GM21786 (cell line): ENCODE measurements around the gene ZNF507.

Source experiments
- ATAC-seq: cut with Tn5 transposase; IDR thresholded peaks from one replicate; pipeline ENCODE4 v1.9.1; 2021; ENCODE audit not compliant: unreplicated experiment

Gene ZNF507

DNA sequence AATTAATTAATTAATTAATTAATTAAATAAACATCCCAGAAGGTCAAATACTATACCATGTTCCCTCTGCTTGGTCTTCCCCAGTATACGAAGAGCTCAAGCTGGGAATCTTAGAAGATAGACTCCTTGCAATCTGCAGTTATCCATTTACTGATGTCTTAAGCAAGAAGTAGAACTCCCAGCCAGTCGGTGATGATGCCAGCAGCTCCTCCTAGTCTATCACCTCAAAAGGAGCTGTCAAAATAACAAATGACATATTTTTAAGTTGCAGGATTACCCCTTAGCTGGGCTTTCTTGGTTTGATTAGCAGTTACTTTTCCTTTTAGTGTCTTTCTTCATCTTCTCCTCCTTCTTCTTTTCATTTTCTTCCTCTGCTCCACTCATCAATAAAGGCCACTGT is 6.0 kb upstream of the ZNF507 start:
- no peak for ATAC-seq

DNA sequence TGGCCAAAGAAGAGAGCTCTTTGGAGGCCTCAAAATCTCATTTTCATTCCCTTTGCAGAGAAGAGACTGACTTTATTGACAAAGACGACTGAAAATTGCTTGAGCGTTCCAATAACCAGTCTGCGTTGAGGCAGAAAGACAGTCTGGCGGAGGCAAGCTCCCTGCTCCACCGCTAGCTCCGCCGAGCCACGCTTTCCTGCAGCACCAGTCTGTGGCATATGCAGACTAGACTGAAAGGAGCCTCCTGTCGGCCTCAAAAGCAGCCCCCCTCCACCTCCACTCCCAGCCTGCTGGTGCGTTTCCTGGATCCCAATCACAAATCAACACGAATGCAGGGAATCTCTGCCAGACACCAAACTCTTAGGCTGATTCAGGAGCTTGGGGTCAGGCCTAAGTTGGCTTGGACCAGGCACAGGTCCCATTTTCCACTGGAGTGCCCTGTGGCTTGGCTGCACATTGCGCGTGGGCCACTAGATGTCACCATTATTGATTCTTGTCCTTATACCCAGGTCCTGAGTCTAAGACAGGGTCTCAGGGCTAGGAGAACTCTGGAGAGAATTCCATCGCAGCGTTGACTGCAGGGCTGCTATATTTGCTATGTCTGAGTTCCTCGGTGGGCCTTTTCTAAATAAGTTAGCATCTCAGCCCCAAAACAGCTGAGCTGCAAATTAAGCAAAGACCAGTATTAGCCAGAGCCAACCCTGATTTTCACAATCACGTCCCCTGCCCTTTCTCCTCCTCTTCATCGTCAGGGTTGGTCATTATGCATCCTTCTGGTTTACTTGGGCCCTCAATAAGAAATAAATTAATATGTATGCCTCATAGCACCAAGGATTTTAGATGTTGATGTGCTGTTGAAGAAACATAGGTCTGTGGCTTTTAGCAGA is 5.2 kb upstream of the ZNF507 start:
- ATAC-seq: no peak

DNA sequence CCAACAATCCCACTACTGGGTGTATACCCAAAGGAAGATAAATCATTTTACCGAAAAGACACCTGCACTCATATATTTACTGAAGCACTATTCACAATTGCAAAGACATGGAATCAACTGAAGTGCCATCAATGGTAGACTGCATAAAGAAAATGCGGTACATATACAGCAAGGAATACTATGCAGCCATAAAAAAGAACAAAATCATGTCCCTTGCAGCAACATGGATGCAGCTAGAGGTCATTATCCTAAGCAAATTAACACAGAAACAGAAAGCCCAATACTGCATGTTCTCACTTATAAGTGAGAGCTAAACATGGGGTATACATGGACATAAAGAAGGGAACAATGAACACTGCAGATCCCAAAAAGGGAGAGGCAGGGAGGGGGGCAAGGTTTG is 2.7 kb upstream of the ZNF507 start:
- no peak for ATAC-seq

DNA sequence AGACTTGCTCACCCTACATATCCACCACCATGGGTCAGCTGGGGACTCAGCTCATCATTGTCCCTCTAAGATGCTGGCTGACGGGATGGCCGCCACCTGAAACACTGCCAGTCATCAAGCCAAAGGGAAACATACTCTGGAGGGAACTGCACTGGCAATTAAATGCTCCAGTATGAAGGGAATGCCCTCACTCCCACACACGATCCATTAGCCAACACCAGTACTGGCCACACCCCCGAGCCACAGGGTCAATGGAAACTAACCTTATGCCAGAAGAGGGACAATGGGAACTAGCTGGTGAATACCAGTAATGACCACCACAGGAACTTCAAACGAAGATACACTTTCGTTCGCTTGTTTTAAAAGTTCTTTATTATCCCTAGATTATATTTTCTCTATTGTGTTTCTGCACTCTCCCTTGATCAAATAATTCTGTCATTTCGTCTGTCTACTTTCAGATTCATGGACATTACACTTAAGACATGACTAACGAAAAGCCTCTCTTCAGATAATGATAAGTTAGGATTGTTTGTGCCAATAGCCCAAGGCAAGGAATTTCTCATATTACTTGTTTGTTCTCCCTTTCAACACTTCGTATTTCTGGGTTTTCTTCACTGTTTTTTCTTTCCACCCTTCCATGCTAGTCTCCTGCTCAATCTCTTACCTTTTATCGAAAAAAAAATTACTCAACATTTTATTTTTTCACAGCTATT is 1.7 kb upstream of the ZNF507 start:
- ATAC-seq: no peak

DNA sequence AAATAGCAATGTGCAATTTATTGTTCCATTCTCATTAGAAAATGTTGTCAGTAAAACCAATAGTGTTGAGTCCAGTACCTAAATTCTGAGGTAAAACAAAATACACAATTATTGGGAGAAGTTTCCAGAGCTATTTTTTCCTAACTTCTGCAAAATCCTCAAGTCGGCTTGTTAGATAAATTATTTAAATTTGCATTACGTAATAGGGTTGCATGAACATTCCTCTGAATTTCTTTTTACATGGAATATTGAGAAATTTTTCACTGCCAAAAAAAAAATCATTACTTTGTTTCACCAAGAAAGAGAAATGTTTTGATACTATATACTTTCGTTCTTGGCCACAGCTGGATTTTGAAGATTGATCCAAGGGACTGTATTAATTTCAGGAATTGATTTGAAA is 1.5 kb downstream of the ZNF507 start:
- no peak for ATAC-seq

DNA sequence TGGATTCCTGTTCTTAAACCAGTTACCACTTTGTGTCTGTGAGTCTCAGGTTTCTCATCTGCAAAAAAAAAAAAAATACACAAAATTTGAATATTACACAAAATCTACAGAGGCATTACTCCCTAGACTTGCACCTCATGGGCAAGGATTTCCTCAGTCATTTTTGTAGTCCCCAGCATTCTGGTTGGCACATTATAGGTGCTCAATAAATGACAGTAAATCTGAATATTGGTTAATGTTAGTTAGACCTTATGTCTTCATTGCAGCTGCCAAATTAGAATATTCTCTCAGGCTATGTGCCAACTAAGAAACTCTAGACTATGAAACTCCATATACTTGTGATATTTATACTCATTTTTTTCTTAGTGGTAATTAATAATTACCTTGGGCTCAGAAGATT is 2.2 kb downstream of the ZNF507 start:
- ATAC-seq: no peak

DNA sequence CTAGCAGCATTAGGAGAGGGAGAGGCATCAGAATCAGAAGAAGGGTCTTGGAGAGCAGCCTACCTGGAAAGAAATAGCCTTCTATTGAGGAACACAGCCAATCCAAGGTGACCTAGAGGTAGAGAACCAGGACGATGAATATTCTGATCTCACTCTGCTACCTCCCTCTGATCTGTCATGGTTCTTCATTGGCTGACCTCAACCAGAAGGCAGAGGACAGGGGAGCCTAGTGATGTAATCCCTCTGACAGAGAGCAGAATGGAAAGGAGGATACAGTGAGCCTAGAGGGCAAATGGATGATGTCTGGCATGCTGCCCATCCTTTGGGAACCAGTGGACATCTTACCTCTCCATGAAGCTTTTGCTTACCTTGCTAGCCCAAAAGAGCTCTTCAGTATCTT is 3.6 kb downstream of the ZNF507 start:
- ATAC-seq: no peak

- no peak for ATAC-seq
These were observed 4.5 kb downstream of the ZNF507 start for GRCh38 chr19:32349724-32350470.

DNA sequence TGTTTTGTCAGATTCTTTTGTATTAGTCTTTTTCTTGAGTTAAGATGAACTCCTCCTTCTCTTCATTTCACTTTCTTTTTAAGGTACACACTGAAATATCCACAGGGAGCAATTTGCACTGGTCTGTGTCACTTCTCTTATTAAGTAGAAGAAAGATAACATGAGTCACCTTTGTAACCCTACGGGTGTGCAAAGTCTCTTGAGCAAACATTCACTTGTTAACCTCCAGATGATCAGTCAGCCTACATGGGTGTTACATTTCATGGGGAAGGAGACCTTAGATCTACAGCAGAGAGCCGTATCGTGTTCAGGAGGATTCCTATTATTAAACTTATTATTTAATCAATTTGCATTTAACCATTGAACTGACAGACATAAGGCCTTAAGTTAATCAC is 5.1 kb downstream of the ZNF507 start:
- no peak for ATAC-seq

- no peak for ATAC-seq
These were observed 5.6 kb downstream of the ZNF507 start for GRCh38 chr19:32350987-32351348.

GRCh38 chr19:32352241-32352630 is 6.8 kb downstream of the ZNF507 start:
- no peak for ATAC-seq

DNA sequence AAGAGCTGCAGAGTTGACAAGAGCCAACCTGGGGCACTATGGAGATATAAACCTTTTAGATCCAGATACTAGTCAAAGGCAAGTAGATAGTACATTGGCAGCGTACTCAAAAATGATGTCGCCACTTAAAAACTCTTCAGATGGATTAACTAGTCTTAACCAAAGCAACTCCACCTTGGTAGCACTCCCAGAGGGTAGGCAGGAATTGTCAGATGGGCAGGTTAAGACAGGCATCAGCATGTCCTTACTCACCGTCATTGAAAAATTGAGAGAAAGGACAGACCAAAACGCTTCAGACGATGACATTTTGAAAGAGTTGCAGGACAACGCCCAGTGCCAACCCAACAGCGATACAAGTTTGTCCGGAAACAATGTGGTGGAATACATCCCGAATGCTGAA is 8.9 kb downstream of the ZNF507 start:
- no peak for ATAC-seq

GRCh38 chr19:32355309-32355708 is 9.9 kb downstream of the ZNF507 start:
- ATAC-seq: no peak

DNA sequence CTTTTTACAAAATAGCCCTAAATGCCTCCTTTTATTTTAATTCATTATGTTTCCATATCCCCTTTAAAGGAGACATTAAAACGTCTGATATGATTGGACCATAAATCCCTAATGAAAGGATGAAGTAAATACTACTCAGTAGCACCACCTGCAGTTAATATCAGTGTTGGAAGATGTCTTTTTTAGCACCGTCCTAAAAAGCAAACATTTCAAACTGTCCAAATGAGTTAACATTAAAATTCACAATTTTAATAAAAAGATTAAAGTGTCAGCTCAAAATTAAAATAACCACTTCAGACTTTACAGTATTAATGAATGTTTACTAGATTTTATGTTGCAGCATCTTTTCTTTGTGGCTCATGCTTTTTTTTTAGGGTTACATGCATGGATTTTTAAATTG is 12.3 kb downstream of the ZNF507 start:
- ATAC-seq: no peak

GRCh38 chr19:32358321-32358720 is 12.9 kb downstream of the ZNF507 start:
- ATAC-seq: no peak

- no peak for ATAC-seq
These were observed 14.2 kb downstream of the ZNF507 start for GRCh38 chr19:32359581-32359980.

DNA sequence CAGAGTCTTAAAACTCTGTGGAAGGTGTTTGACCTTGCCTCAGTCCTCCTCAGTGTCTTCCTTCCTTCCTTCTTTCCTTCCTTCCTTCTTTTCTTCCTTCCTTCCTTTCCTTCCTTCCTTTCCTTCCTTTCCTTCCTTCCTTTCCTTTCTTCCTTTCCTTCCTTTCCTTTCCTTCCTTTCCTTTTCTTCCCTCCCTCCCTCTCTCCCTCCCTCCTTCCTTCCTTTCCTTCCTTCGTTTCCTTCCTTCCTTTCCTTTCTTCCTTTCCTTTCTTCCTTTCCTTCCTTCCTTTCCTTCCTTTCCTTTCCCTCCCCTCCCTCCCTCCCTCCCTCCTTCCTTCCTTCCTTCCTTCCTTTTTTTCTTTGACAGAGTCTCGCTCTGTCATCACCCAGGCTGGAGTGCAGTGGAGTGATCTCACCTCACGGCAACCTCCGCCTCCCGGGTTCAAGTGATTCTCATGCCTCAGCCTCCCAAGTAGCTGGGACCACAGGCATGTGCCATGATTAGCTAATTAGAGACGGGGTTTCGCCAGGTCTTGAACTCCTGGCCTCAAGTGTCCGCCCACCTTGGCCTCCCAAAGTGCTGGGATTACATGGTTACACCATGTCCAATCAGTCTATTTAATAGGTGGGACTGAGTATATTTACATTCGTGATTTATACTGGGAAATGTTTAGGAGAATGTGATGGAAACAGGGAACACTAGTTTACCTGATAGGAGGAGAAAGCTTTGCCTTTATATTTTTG is 16.3 kb downstream of the ZNF507 start:
- no peak for ATAC-seq

GRCh38 chr19:32362318-32362691 is 16.9 kb downstream of the ZNF507 start:
- no peak for ATAC-seq

- ATAC-seq: no peak
These were observed 17.8 kb downstream of the ZNF507 start for GRCh38 chr19:32363175-32363574.

DNA sequence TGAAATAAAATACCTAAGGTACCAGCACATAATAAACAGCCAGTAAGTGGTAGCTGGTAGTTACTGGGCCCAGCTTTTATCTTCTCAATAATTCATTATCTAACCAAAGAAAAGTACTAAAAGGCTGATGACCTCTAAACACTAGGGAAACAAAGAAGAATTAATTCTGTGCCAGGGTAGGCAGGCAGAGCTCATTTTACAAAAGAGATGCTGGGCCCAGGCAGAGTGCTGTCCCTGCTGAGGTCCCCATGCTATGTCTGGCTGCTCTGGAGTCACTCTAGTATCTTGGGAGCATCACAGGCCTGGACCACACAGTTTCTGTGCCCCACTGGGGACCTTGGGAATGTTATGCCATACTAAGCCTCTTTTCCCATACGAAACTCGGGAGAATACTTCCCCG is 18.2 kb downstream of the ZNF507 start:
- no peak for ATAC-seq

DNA sequence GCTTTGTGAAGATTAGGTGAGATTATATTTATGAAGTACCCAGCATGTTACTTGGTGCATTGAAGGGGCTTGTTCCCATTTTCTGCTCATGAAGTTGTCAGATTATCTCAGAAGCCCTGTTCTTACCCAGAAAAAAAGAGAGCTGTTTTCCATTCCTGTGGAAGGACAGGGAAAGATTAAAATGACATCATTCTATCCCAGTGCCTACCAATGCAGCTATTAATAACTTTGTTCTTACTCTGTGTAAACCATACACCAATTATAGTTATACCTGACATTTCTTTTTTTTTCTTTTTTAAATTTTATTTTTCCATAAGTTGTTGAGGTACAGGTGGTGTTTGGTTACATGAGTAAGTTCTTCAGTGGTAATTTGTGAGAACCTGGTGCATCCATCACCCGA is 18.6 kb downstream of the ZNF507 start:
- no peak for ATAC-seq
